H1 (cell line): ENCODE data around the gene RAI2. TPM values are rescaled to one million over a fixed set of nuclear protein-coding genes. Genes with fewer than 3 reads are reported as not detected.

ENCODE experiments used
- BCL11A ChIP-seq, 2 experiments: IDR thresholded peaks; one replicate each; pipeline ENCODE4 v1.6.1; 2011; ENCODE audit warnings: low read depth in 2 of 2, low read length in 2 of 2, mild to moderate bottlenecking in 2 of 2
- KDM1A ChIP-seq: fragments of 200-600, 300-600 bp; sonication (generic); IDR thresholded peaks from 2 replicates; pipeline ENCODE4 v1.7.1; 2016; ENCODE audit warnings: mild to moderate bottlenecking, low read length, borderline replicate concordance
- POU5F1 ChIP-seq: IDR thresholded peaks from 2 replicates; pipeline ENCODE4 v1.6.1; 2011; ENCODE audit warnings: low read depth, mild to moderate bottlenecking, low read length, moderate library complexity
- SIN3A ChIP-seq, 2 experiments: IDR thresholded peaks in 1 of 2; conservative IDR thresholded peaks in 1 of 2; 2 replicates each; pipeline ENCODE4 v1.6.1; 2011 to 2012; ENCODE audit warnings: low read length in 2 of 2, improper control_type of control experiment in 1 of 2, low read depth in 1 of 2, mild to moderate bottlenecking in 1 of 2
- TAF1 ChIP-seq: IDR thresholded peaks from 2 replicates; pipeline ENCODE4 v1.6.1; 2011; ENCODE audit warnings: mild to moderate bottlenecking, low read depth, low read length
- polyA plus RNA-seq, 7 experiments: library from polyadenylated mRNA; depleted of rRNA in 3 of 7; stranded (reverse) in 5 of 7; unstranded in 2 of 7; fragments of >200 nt in 5 of 7; fragments of 200-250 nt in 2 of 7; gene quantifications; 1 replicate in 5 of 7; 2 replicates in 1 of 7; 4 replicates in 1 of 7; pipeline versions ENCODE4 v1.2.1 to v1.2.3, GENCODE V29; 2011 to 2013; ENCODE audit warnings: missing spikeins in 2 of 7, mixed read lengths in 2 of 7
- total RNA-seq: library from RNA; stranded (reverse); fragmentation: NEBNext Ultra II Directional; extraction: Animal tissue kit (Norgen Biotek cat#: 25700); gene quantifications from 2 replicates; pipeline ENCODE4 v1.2.1, GENCODE V29; 2021
- TF ChIP-seq, protein P1 (sequence below): fragments of 300-600 bp; sonication (generic); IDR thresholded peaks from 2 replicates; pipeline ENCODE4 v1.7.1; 2012; ENCODE audit warnings: low read length, moderate library complexity, mild to moderate bottlenecking, inconsistent platforms; ENCODE audit not compliant: insufficient replicate concordance
- TF ChIP-seq, protein P2 (sequence below): IDR thresholded peaks from 2 replicates; pipeline ENCODE4 v1.6.1; 2011; ENCODE audit warnings: low read depth, mild to moderate bottlenecking, low read length; ENCODE audit not compliant: insufficient read depth

RAI2 gene
- total and polyA plus RNA-seq, 2 of the 8 experiments (the other 6 are each of a cell fraction or from before 2014, with no cell fraction given) = 0.60 to 2.0 TPM

DNA sequence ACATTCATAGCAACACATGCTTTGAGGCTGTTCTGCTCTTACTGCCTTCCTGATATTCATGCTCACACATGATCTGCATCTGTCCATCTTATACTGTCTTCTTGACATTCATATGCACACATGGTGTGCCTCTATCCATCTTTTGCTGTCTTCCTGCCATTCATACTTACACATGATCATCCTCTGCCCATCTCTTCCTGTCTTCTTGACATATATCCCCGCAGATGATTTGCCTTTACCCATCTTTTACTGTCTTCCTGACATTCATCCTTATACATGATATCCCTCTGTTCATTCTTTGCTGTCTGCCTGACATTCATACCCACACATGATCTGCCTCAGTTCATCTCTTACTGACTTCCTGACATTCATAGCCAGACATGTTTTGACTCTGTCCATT lies 87.0 kb downstream of the RAI2 start (continued):
- TF ChIP-seq, protein P1, sequence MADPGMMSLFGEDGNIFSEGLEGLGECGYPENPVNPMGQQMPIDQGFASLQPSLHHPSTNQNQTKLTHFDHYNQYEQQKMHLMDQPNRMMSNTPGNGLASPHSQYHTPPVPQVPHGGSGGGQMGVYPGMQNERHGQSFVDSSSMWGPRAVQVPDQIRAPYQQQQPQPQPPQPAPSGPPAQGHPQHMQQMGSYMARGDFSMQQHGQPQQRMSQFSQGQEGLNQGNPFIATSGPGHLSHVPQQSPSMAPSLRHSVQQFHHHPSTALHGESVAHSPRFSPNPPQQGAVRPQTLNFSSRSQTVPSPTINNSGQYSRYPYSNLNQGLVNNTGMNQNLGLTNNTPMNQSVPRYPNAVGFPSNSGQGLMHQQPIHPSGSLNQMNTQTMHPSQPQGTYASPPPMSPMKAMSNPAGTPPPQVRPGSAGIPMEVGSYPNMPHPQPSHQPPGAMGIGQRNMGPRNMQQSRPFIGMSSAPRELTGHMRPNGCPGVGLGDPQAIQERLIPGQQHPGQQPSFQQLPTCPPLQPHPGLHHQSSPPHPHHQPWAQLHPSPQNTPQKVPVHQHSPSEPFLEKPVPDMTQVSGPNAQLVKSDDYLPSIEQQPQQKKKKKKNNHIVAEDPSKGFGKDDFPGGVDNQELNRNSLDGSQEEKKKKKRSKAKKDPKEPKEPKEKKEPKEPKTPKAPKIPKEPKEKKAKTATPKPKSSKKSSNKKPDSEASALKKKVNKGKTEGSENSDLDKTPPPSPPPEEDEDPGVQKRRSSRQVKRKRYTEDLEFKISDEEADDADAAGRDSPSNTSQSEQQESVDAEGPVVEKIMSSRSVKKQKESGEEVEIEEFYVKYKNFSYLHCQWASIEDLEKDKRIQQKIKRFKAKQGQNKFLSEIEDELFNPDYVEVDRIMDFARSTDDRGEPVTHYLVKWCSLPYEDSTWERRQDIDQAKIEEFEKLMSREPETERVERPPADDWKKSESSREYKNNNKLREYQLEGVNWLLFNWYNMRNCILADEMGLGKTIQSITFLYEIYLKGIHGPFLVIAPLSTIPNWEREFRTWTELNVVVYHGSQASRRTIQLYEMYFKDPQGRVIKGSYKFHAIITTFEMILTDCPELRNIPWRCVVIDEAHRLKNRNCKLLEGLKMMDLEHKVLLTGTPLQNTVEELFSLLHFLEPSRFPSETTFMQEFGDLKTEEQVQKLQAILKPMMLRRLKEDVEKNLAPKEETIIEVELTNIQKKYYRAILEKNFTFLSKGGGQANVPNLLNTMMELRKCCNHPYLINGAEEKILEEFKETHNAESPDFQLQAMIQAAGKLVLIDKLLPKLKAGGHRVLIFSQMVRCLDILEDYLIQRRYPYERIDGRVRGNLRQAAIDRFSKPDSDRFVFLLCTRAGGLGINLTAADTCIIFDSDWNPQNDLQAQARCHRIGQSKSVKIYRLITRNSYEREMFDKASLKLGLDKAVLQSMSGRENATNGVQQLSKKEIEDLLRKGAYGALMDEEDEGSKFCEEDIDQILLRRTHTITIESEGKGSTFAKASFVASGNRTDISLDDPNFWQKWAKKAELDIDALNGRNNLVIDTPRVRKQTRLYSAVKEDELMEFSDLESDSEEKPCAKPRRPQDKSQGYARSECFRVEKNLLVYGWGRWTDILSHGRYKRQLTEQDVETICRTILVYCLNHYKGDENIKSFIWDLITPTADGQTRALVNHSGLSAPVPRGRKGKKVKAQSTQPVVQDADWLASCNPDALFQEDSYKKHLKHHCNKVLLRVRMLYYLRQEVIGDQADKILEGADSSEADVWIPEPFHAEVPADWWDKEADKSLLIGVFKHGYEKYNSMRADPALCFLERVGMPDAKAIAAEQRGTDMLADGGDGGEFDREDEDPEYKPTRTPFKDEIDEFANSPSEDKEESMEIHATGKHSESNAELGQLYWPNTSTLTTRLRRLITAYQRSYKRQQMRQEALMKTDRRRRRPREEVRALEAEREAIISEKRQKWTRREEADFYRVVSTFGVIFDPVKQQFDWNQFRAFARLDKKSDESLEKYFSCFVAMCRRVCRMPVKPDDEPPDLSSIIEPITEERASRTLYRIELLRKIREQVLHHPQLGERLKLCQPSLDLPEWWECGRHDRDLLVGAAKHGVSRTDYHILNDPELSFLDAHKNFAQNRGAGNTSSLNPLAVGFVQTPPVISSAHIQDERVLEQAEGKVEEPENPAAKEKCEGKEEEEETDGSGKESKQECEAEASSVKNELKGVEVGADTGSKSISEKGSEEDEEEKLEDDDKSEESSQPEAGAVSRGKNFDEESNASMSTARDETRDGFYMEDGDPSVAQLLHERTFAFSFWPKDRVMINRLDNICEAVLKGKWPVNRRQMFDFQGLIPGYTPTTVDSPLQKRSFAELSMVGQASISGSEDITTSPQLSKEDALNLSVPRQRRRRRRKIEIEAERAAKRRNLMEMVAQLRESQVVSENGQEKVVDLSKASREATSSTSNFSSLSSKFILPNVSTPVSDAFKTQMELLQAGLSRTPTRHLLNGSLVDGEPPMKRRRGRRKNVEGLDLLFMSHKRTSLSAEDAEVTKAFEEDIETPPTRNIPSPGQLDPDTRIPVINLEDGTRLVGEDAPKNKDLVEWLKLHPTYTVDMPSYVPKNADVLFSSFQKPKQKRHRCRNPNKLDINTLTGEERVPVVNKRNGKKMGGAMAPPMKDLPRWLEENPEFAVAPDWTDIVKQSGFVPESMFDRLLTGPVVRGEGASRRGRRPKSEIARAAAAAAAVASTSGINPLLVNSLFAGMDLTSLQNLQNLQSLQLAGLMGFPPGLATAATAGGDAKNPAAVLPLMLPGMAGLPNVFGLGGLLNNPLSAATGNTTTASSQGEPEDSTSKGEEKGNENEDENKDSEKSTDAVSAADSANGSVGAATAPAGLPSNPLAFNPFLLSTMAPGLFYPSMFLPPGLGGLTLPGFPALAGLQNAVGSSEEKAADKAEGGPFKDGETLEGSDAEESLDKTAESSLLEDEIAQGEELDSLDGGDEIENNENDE = no peak
- TF ChIP-seq POU5F1 = no peak
- TF ChIP-seq SIN3A (conservative IDR thresholded peaks at IDR 0.05 in 1 of 2, IDR thresholded peaks at IDR 0.05 in 1 of 2; ENCODE audit: low read depth in 1 of 2, low read length in 2 of 2) = no peak
- TF ChIP-seq, protein P2, sequence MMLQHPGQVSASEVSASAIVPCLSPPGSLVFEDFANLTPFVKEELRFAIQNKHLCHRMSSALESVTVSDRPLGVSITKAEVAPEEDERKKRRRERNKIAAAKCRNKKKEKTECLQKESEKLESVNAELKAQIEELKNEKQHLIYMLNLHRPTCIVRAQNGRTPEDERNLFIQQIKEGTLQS = no peak
- TF ChIP-seq BCL11A (IDR thresholded peaks at IDR 0.05; ENCODE audit: low read depth in 2 of 2, low read length in 2 of 2) = no peak
- no peak for TF ChIP-seq TAF1
- no peak for TF ChIP-seq KDM1A
